Breast epithelium (tissue), 4 donors: ENCODE measurements around the gene PLEKHB1. TPM values are rescaled to one million over a fixed set of nuclear protein-coding genes. Genes with fewer than 3 reads are reported as not detected.

Experiments used
- DNase-seq, 2 donors: peaks; one replicate each; pipeline ENCODE4 v3.0.0-alpha.2; 2019; ENCODE audit warnings: low spot score in 2 of 2
- H3K27ac ChIP-seq, 2 donors: fragments of 200-600 bp; sonication (generic) in 1 of 2; one replicate each; pipeline ENCODE4 v1.5.1; 2016 to 2019; ENCODE audit warnings: mild to moderate bottlenecking in 1 of 2
- H3K27me3 ChIP-seq, 2 donors: fragments of 200-600 bp; sonication (generic) in 1 of 2; one replicate each; pipeline versions ENCODE4 v1.5.1 to v1.6.0; 2017 to 2019; ENCODE audit warnings: control low read depth in 1 of 2, mild to moderate bottlenecking in 1 of 2
- H3K36me3 ChIP-seq: fragments of 200-600 bp; one replicate; pipeline ENCODE4 v1.5.1; 2019
- H3K4me1 ChIP-seq, 2 donors: fragments of 200-600 bp; sonication (generic); one replicate each; pipeline ENCODE4 v1.5.1; 2016 to 2019; ENCODE audit warnings: control low read depth in 1 of 2
- H3K4me3 ChIP-seq, 3 donors: fragments of 200-600 bp; sonication (generic); 1 replicate in 2 of 3; 2 replicates in 1 of 3; pipeline ENCODE4 v1.5.1; 2016 to 2019; ENCODE audit warnings: mild to moderate bottlenecking in 3 of 3, moderate library complexity in 2 of 3
- H3K9me3 ChIP-seq, 2 donors: fragments of 200-600 bp; sonication (generic) in 1 of 2; one replicate each; pipeline ENCODE4 v1.5.1; 2016 to 2019; ENCODE audit warnings: control low read depth in 1 of 2
- POLR2A ChIP-seq: fragments of 450-650 bp; IDR thresholded peaks from one replicate; pipeline ENCODE4 v1.6.1; 2016; ENCODE audit warnings: antibody characterized with exemption, mild to moderate bottlenecking, moderate library complexity
- POLR2AphosphoS5 ChIP-seq, 3 donors: sonication (generic); formaldehyde crosslinking; IDR thresholded peaks; one replicate each; pipeline ENCODE4 v1.6.1; 2017; ENCODE audit warnings: antibody characterized with exemption in 3 of 3
- intact Hi-C: fragments of 100-400 bp; cut with DNase I; formaldehyde crosslinking; loops from one replicate; pipeline ENCODE4 v1.15.1; 2023; ENCODE audit warnings: low total_unique reads
- total RNA-seq, 3 donors: library from RNA; depleted of rRNA; stranded (reverse); fragments of >200 nt; gene quantifications; one replicate each; pipeline ENCODE4 v1.1.0, GENCODE V29; 2016
- TF ChIP-seq, protein P1 (sequence below), 3 donors: fragments of 450-650 bp; IDR thresholded peaks; one replicate each; pipeline ENCODE4 v1.5.1; 2016 to 2017; ENCODE audit warnings: antibody characterized with exemption in 3 of 3, mild to moderate bottlenecking in 3 of 3, moderate library complexity in 3 of 3

PLEKHB1 gene
- total RNA-seq, 3 donors from 2014 or later, result 0.80 to 49.6 (median 17.0) TPM

- H3K27ac ChIP-seq, result no peak overlapping the region
Observed at GRCh38 chr11:73680687-73681086, 34.3 kb downstream of the PLEKHB1 start.

DNA sequence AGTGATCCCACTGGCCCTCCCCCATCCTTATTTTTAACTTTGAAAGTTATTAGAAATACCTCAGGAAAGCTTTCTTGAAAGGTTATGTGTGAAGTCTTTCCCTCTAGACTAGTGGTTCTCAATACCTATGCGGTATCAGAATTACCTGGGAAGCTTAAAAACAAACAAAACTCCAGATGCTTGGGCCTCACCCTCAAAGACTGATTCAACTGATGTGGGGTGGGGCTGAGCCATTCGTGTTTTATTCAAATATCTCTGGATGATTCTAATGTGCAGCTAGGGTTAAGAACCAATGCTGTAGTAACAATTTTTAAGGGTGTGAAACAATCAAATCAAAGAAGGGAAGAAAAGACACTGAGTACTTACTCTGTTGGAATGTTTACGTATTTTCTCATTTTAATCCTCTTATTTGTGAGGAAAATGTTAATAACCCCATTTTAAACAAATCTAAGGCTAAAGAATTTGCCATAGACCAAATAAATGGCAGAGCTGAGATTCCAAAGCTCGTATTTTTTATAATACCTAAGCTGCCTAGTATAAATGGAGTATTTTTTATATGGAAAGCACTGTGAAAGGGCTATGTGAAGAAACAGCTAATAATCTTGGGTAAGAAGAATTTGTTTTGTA lies 47.6 kb downstream of the PLEKHB1 start:
- intact Hi-C loops, result no loop called here
- no peaks in the 10 kb centered on the region for H3K36me3 ChIP-seq
- no peak for DNase-seq
- TF ChIP-seq POLR2AphosphoS5 (IDR thresholded peaks at IDR 0.05) (no peak), POLR2A (no peak)
- TF ChIP-seq, protein P1, sequence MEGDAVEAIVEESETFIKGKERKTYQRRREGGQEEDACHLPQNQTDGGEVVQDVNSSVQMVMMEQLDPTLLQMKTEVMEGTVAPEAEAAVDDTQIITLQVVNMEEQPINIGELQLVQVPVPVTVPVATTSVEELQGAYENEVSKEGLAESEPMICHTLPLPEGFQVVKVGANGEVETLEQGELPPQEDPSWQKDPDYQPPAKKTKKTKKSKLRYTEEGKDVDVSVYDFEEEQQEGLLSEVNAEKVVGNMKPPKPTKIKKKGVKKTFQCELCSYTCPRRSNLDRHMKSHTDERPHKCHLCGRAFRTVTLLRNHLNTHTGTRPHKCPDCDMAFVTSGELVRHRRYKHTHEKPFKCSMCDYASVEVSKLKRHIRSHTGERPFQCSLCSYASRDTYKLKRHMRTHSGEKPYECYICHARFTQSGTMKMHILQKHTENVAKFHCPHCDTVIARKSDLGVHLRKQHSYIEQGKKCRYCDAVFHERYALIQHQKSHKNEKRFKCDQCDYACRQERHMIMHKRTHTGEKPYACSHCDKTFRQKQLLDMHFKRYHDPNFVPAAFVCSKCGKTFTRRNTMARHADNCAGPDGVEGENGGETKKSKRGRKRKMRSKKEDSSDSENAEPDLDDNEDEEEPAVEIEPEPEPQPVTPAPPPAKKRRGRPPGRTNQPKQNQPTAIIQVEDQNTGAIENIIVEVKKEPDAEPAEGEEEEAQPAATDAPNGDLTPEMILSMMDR (IDR thresholded peaks at IDR 0.05), result no peak
- H3K27me3 ChIP-seq, result no peaks in the 10 kb centered on the region
- no peaks in the 10 kb centered on the region for H3K4me1 ChIP-seq
- no peak overlapping the region for H3K27ac ChIP-seq
- H3K9me3 ChIP-seq, result no peaks in the 10 kb centered on the region
- H3K4me3 ChIP-seq, result no peak overlapping the region

More at GRCh38 chr11:73680687-73681086, 34.3 kb downstream of the PLEKHB1 start:
- H3K4me1 ChIP-seq, result no peaks in the 10 kb centered on the region
- no peaks in the 10 kb centered on the region for H3K9me3 ChIP-seq
- intact Hi-C loops, result no loop called here
- TF ChIP-seq, protein P1 (IDR thresholded peaks at IDR 0.05), result no peak
- TF ChIP-seq POLR2A (no peak), POLR2AphosphoS5 (IDR thresholded peaks at IDR 0.05) (no peak)
- no peaks in the 10 kb centered on the region for H3K27me3 ChIP-seq
- H3K36me3 ChIP-seq, result no peaks in the 10 kb centered on the region
- H3K4me3 ChIP-seq, result no peak overlapping the region
- DNase-seq, result no peak

GRCh38 chr11:73705053-73705452 lies 58.7 kb downstream of the PLEKHB1 start:
- intact Hi-C loops, result no loop called here
- H3K4me3 ChIP-seq, result no peak overlapping the region
- no peak overlapping the region for H3K27ac ChIP-seq
- H3K27me3 ChIP-seq, result no peaks in the 10 kb centered on the region
- no peaks in the 10 kb centered on the region for H3K36me3 ChIP-seq
- TF ChIP-seq, protein P1 (IDR thresholded peaks at IDR 0.05), result no peak
- TF ChIP-seq POLR2A (no peak), POLR2AphosphoS5 (IDR thresholded peaks at IDR 0.05) (no peak)
- no peaks in the 10 kb centered on the region for H3K9me3 ChIP-seq
- no peak for DNase-seq
- no peaks in the 10 kb centered on the region for H3K4me1 ChIP-seq

DNA sequence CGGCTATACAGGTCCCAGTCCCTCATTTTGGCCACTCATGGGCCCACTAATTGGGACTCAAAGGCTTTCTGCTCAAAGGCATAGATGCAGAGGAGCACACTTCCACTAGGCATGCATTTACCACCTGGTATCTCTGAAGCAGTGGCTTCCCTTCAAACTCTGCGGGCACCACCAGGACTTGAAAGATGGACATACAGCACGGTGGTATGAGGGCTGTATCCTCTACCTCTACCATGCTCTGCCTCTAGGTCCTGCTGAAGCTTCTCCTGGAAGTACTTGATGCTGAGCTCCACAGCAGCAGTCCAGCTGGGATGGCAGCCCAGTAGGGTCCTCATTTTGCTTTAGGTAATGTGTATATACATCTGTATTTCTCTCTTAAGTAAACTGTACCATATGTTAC lies 64.6 kb downstream of the PLEKHB1 start:
- Histone ChIP-seq H3K4me3 (no peak overlapping the region), H3K27me3 (no peaks in the 10 kb centered on the region), H3K36me3 (no peaks in the 10 kb centered on the region), H3K4me1 (no peaks in the 10 kb centered on the region), H3K27ac (no peak overlapping the region), H3K9me3 (no peaks in the 10 kb centered on the region)
- DNase-seq, result no peak
- no peak for TF ChIP-seq POLR2A
- TF ChIP-seq, protein P1 (IDR thresholded peaks at IDR 0.05), result no peak
- TF ChIP-seq POLR2AphosphoS5 (IDR thresholded peaks at IDR 0.05), result no peak
- intact Hi-C loops, result no loop called here

Other genes starting within 250 kb of the PLEKHB1 start
- 10 to 100 TPM; 26.5 to 41.9 (median 28.8) TPM for gene FAM168A, start 48.5 kb upstream of the PLEKHB1 start, total RNA-seq
- gene RAB6A, start 114.5 kb downstream of the PLEKHB1 start, total RNA-seq, result 100 to 1,000 TPM in 2 of 3 donors, 10 to 100 TPM in 1; 79.6 to 119 (median 102) TPM
- gene MRPL48, start 141.3 kb downstream of the PLEKHB1 start, total RNA-seq, result 10 to 100 TPM in 2 of 3 donors, 1 to 10 TPM in 1; 6.9 to 28.2 (median 15.7) TPM
- gene COA4, start 230.3 kb downstream of the PLEKHB1 start, total RNA-seq, result 10 to 100 TPM; 58.9 to 76.7 (median 74.2) TPM
- gene PAAF1, start 230.4 kb downstream of the PLEKHB1 start, total RNA-seq, result 10 to 100 TPM in 1 of 3 donors, 1 to 10 TPM in 2; 8.5 to 19.0 (median 9.5) TPM